Liver (tissue), 9 donors: ENCODE data around the gene TP53I3. TPM values are rescaled to one million over a fixed set of nuclear protein-coding genes. Genes with fewer than 3 reads are reported as not detected.

Source experiments
- DNase-seq: peaks from one replicate; pipeline ENCODE4 v3.0.0-alpha.2; 2017; ENCODE audit warnings: low spot score
- H3K27ac ChIP-seq, 2 donors: one replicate each; pipeline ENCODE4 v1.7.0; 2013; ENCODE audit warnings: inconsistent platforms in 2 of 2, low read length in 2 of 2, control low read depth in 1 of 2, low read depth in 1 of 2, mild to moderate bottlenecking in 1 of 2
- H3K27me3 ChIP-seq, 4 donors: one replicate each; pipeline versions ENCODE4 v1.6.1 to v1.7.0; 2013; ENCODE audit warnings: low read length in 3 of 4, inconsistent platforms in 1 of 4, mild to moderate bottlenecking in 1 of 4, moderate library complexity in 1 of 4; ENCODE audit not compliant: control insufficient read depth in 4 of 4, insufficient read depth in 4 of 4
- H3K36me3 ChIP-seq, 4 donors: one replicate each; pipeline versions ENCODE4 v1.6.1 to v1.7.0; 2013; ENCODE audit warnings: low read length in 3 of 4, mild to moderate bottlenecking in 3 of 4, low read depth in 1 of 4, moderate library complexity in 1 of 4; ENCODE audit not compliant: control insufficient read depth in 4 of 4, insufficient read depth in 3 of 4
- H3K4me1 ChIP-seq, 4 donors: one replicate each; pipeline versions ENCODE4 v1.6.1 to v1.7.0; 2013; ENCODE audit warnings: low read length in 3 of 4, mild to moderate bottlenecking in 3 of 4, moderate library complexity in 1 of 4; ENCODE audit not compliant: control insufficient read depth in 4 of 4, insufficient read depth in 4 of 4
- H3K4me3 ChIP-seq, 3 donors: one replicate each; pipeline versions ENCODE4 v1.6.1 to v1.7.0; 2013; ENCODE audit warnings: low read length in 3 of 3, control low read depth in 1 of 3, low read depth in 1 of 3, mild to moderate bottlenecking in 1 of 3
- H3K9ac ChIP-seq, 2 donors: one replicate each; pipeline ENCODE4 v1.7.0; 2013; ENCODE audit warnings: low read length in 2 of 2, mild to moderate bottlenecking in 2 of 2, moderate library complexity in 2 of 2, control low read depth in 1 of 2, low read depth in 1 of 2
- H3K9me3 ChIP-seq, 4 donors: one replicate each; pipeline versions ENCODE4 v1.6.1 to v1.7.0; 2013; ENCODE audit warnings: low read length in 3 of 4; ENCODE audit not compliant: control insufficient read depth in 4 of 4
- ATF3 ChIP-seq: IDR thresholded peaks from 2 replicates; pipeline ENCODE4 v1.6.1; 2016; ENCODE audit warnings: antibody characterized with exemption
- CTCF ChIP-seq: fragments of 150-350 bp; IDR thresholded peaks from 2 replicates; pipeline ENCODE4 v1.5.1; 2017; ENCODE audit warnings: improper control_type of control experiment, low read depth, low read length; ENCODE audit not compliant: missing input control
- EGR1 ChIP-seq, 2 donors: IDR thresholded peaks; 2 replicates each; pipeline ENCODE4 v1.6.1; 2016 to 2018; ENCODE audit warnings: antibody characterized with exemption in 2 of 2, low read depth in 2 of 2
- GABPA ChIP-seq, 2 donors: IDR thresholded peaks in 1 of 2; conservative IDR thresholded peaks in 1 of 2; 2 replicates each; pipeline ENCODE4 v1.6.1; 2016; ENCODE audit warnings: antibody characterized with exemption in 2 of 2, mild to moderate bottlenecking in 1 of 2, moderate library complexity in 1 of 2
- HNF4A ChIP-seq, 2 donors: conservative IDR thresholded peaks; 2 replicates each; pipeline ENCODE4 v1.6.1; 2016; ENCODE audit warnings: antibody characterized with exemption in 2 of 2, mild to moderate bottlenecking in 2 of 2
- JUND ChIP-seq, 2 donors: IDR thresholded peaks; 2 replicates each; pipeline ENCODE4 v1.6.1; 2016; ENCODE audit warnings: antibody characterized with exemption in 2 of 2
- MAX ChIP-seq: IDR thresholded peaks from 2 replicates; pipeline ENCODE4 v1.6.1; 2016; ENCODE audit warnings: antibody characterized with exemption
- REST ChIP-seq: IDR thresholded peaks from 2 replicates; pipeline ENCODE4 v1.6.1; 2016; ENCODE audit warnings: antibody characterized with exemption, mild to moderate bottlenecking
- RXRA ChIP-seq, 2 donors: IDR thresholded peaks; 2 replicates each; pipeline ENCODE4 v1.6.1; 2017 to 2018; ENCODE audit warnings: antibody characterized with exemption in 2 of 2, mild to moderate bottlenecking in 1 of 2
- SP1 ChIP-seq: IDR thresholded peaks from 2 replicates; pipeline ENCODE4 v1.6.1; 2018; ENCODE audit warnings: antibody characterized with exemption, mild to moderate bottlenecking
- TAF1 ChIP-seq: conservative IDR thresholded peaks from 2 replicates; pipeline ENCODE4 v1.6.1; 2016; ENCODE audit warnings: antibody characterized with exemption, mild to moderate bottlenecking
- YY1 ChIP-seq: IDR thresholded peaks from 2 replicates; pipeline ENCODE4 v1.6.1; 2016; ENCODE audit warnings: antibody characterized with exemption, mild to moderate bottlenecking
- ZBTB33 ChIP-seq: IDR thresholded peaks from 2 replicates; pipeline ENCODE4 v1.6.1; 2016; ENCODE audit warnings: antibody characterized with exemption
- WGBS: extraction: QIAGEN DNeasy Blood & Tissue Kit; methylation state at CpG from one replicate; pipeline ENCODE4 v1.1.7; 2013; 5-methylcytosine and 5-hydroxymethylcytosine counted together
- polyA plus RNA-seq, 2 donors: library from polyadenylated mRNA; stranded (reverse) in 1 of 2; unstranded in 1 of 2; fragments of 200-250 nt in 1 of 2; fragments of >200 nt in 1 of 2; fragmentation: Nextera tagmentation in 1 of 2; extraction: Ambion mirVana in 1 of 2; gene quantifications; one replicate each; pipeline versions ENCODE4 v1.2.1 to v1.2.3, GENCODE V29; 2013 to 2015
- total RNA-seq, 2 donors: library from RNA; depleted of rRNA; stranded (reverse); fragments of >200 nt; gene quantifications; one replicate each; pipeline ENCODE4 v1.2.3, GENCODE V29; 2014
- donor health status: healthy.
- donor health status: healthy.
- donor health status: healthy.
- donor health status: healthy.
- donor health status: healthy.

Gene TP53I3
- total and polyA plus RNA-seq, 4 donors, result 6.6 to 19.5 (median 10.7) TPM

GRCh38 chr2:24088821-24089359 is 4.3 kb upstream of the TP53I3 start:
- no peak for TF ChIP-seq HNF4A (conservative IDR thresholded peaks at IDR 0.05)
- TF ChIP-seq REST, result no peak
- TF ChIP-seq SP1, result no peak
- TF ChIP-seq YY1, result no peak
- no peak for TF ChIP-seq ZBTB33
- no peak for TF ChIP-seq ATF3
- no peak for TF ChIP-seq TAF1
- no peak for TF ChIP-seq MAX
- no peak for TF ChIP-seq JUND (IDR thresholded peaks at IDR 0.05)
- TF ChIP-seq CTCF, result no peak
- TF ChIP-seq RXRA (IDR thresholded peaks at IDR 0.05), result no peak
- TF ChIP-seq EGR1 (IDR thresholded peaks at IDR 0.05; ENCODE audit: low read depth in 2 of 2), result no peak
- Histone ChIP-seq H3K27me3 (no peaks in the 10 kb centered on the region), H3K36me3 (no peaks in the 10 kb centered on the region), H3K9ac (no peak overlapping the region), H3K4me3 (no peak overlapping the region), H3K9me3 (no peaks in the 10 kb centered on the region), H3K4me1 (peaks cover 0 to 12% (median 10%) of the 10 kb centered on the region in 4 donors), H3K27ac (no peak overlapping the region)
- DNase-seq, result no peak
- 45% methylated on average over 2 of the region's 2 CpGs for whole genome bisulfite sequencing

GRCh38 chr2:24087032-24087431 is 2.4 kb upstream of the TP53I3 start:
- Histone ChIP-seq H3K4me1 (peaks cover 0 to 20% (median 15%) of the 10 kb centered on the region in 4 donors), H3K27me3 (no peaks in the 10 kb centered on the region), H3K36me3 (no peaks in the 10 kb centered on the region), H3K4me3 (no peak overlapping the region), H3K9me3 (no peaks in the 10 kb centered on the region), H3K9ac (no peak overlapping the region), H3K27ac (no peak overlapping the region)
- TF ChIP-seq RXRA (IDR thresholded peaks at IDR 0.05) (no peak), GABPA (IDR thresholded peaks at IDR 0.05 in 1 of 2, conservative IDR thresholded peaks at IDR 0.05 in 1 of 2) (no peak), CTCF (no peak)
- 87% methylated on average over 3 of the region's 3 CpGs for WGBS
- no peak for DNase-seq
